Stimulated activated CD4-positive, alpha-beta T cell treated with anti-CD3 and anti-CD28 coated beads, TNF-alpha, amount 100 ng/mL, for 4 hours (primary cell): ENCODE results near the gene FAM156A.
"Not testable (repeated sequence)": the region's sequence is repeated elsewhere in the genome, so short reads cannot be mapped to it uniquely, and the experiment has no call there.

Experiments
- DNase-seq, 3 experiments: peaks; one replicate each; pipeline ENCODE4 v3.0.0-alpha.2; 2020; ENCODE audit warnings: low read depth in 3 of 3

FAM156A gene

GRCh38 chrX:52905531-52905930 lies 52.8 kb downstream of the FAM156A start:
- not testable (repeated sequence) for DNase-seq
